Measurements from ENCODE around the gene PGBD5. TPM values are rescaled to one million over a fixed set of nuclear protein-coding genes. Genes with fewer than 3 reads are reported as not detected.
A peak's percentile ranks its signal among the peaks of the same experiment; 100 is the strongest.

Gene PGBD5
- total RNA-seq, 2 experiments from 2014 or later: not detected

- no peak for DNase-seq
- H3K36me3 Mint-ChIP-seq (ENCODE audit: low read depth): peaks cover 2% of the 10 kb centered on the region
- CTCF ChIA-PET: no interaction called here
- no peaks in the 10 kb centered on the region for H3K9me3 Mint-ChIP-seq
- H3K27ac Mint-ChIP-seq: no peak overlapping the region
- H3K4me1 Mint-ChIP-seq: no peaks in the 10 kb centered on the region
- peaks cover 19% of the 10 kb centered on the region for H3K27me3 Mint-ChIP-seq
- H3K4me3 Mint-ChIP-seq: no peak overlapping the region
- POLR2A ChIA-PET: no interaction called here
Observed at GRCh38 chr1:230340526-230341161, 85.5 kb downstream of the PGBD5 start.

GRCh38 chr1:230339033-230339432 lies 87.1 kb downstream of the PGBD5 start:
- H3K27me3 Mint-ChIP-seq: peaks cover 21% of the 10 kb centered on the region
- no peaks in the 10 kb centered on the region for H3K9me3 Mint-ChIP-seq
- CTCF ChIA-PET: no interaction called here
- no peak for DNase-seq
- H3K36me3 Mint-ChIP-seq (ENCODE audit: low read depth): peaks cover 2% of the 10 kb centered on the region
- no peak overlapping the region for H3K27ac Mint-ChIP-seq
- no peak overlapping the region for H3K4me3 Mint-ChIP-seq
- H3K4me1 Mint-ChIP-seq: no peaks in the 10 kb centered on the region
- POLR2A ChIA-PET: no interaction called here

GRCh38 chr1:230337266-230337665 lies 88.9 kb downstream of the PGBD5 start:
- peaks cover 16% of the 10 kb centered on the region for H3K27me3 Mint-ChIP-seq
- DNase-seq: no peak
- H3K4me1 Mint-ChIP-seq: no peaks in the 10 kb centered on the region
- H3K4me3 Mint-ChIP-seq: no peak overlapping the region
- no peaks in the 10 kb centered on the region for H3K9me3 Mint-ChIP-seq
- ChIA-PET CTCF (no interaction called here), POLR2A (no interaction called here)
- H3K27ac Mint-ChIP-seq: no peak overlapping the region
- peaks cover 2% of the 10 kb centered on the region for H3K36me3 Mint-ChIP-seq (ENCODE audit: low read depth)

- POLR2A ChIA-PET: no interaction called here
- DNase-seq: no peak
- H3K9me3 Mint-ChIP-seq: no peaks in the 10 kb centered on the region
- no peaks in the 10 kb centered on the region for H3K4me1 Mint-ChIP-seq
- no peak overlapping the region for H3K27ac Mint-ChIP-seq
- peaks cover 11% of the 10 kb centered on the region for H3K27me3 Mint-ChIP-seq
- H3K4me3 Mint-ChIP-seq: no peak overlapping the region
- CTCF ChIA-PET: no interaction called here
- H3K36me3 Mint-ChIP-seq (ENCODE audit: low read depth): peaks cover 2% of the 10 kb centered on the region
Observed at GRCh38 chr1:230335861-230336522, 90.1 kb downstream of the PGBD5 start.

- no peaks in the 10 kb centered on the region for H3K9me3 Mint-ChIP-seq
- H3K27ac Mint-ChIP-seq: no peak overlapping the region
- peaks cover 8% of the 10 kb centered on the region for H3K27me3 Mint-ChIP-seq
- DNase-seq: no peak
- no peaks in the 10 kb centered on the region for H3K4me1 Mint-ChIP-seq
- H3K4me3 Mint-ChIP-seq: no peak overlapping the region
- H3K36me3 Mint-ChIP-seq (ENCODE audit: low read depth): peaks cover 2% of the 10 kb centered on the region
- ChIA-PET POLR2A (no interaction called here), CTCF (no interaction called here)
Observed at GRCh38 chr1:230334447-230334837, 91.7 kb downstream of the PGBD5 start.

- H3K36me3 Mint-ChIP-seq (ENCODE audit: low read depth): peaks cover 2% of the 10 kb centered on the region
- CTCF ChIA-PET: no interaction called here
- no peaks in the 10 kb centered on the region for H3K4me1 Mint-ChIP-seq
- no peak for DNase-seq
- POLR2A ChIA-PET: no interaction called here
- no peaks in the 10 kb centered on the region for H3K9me3 Mint-ChIP-seq
- H3K27me3 Mint-ChIP-seq: peaks cover 8% of the 10 kb centered on the region
- H3K4me3 Mint-ChIP-seq: no peak overlapping the region
- H3K27ac Mint-ChIP-seq: no peak overlapping the region
Observed at GRCh38 chr1:230333590-230334446, 92.3 kb downstream of the PGBD5 start.

GRCh38 chr1:230332575-230333066 lies 93.5 kb downstream of the PGBD5 start:
- H3K27me3 Mint-ChIP-seq: peaks cover 6% of the 10 kb centered on the region
- H3K27ac Mint-ChIP-seq: no peak overlapping the region
- ChIA-PET CTCF (no interaction called here), POLR2A (no interaction called here)
- peaks cover 11% of the 10 kb centered on the region for H3K4me1 Mint-ChIP-seq
- no peaks in the 10 kb centered on the region for H3K9me3 Mint-ChIP-seq
- H3K36me3 Mint-ChIP-seq (ENCODE audit: low read depth): peaks cover 2% of the 10 kb centered on the region
- DNase-seq: no peak
- no peak overlapping the region for H3K4me3 Mint-ChIP-seq

GRCh38 chr1:230332061-230332460 lies 94.1 kb downstream of the PGBD5 start:
- H3K27ac Mint-ChIP-seq: no peak overlapping the region
- H3K36me3 Mint-ChIP-seq (ENCODE audit: low read depth): peaks cover 2% of the 10 kb centered on the region
- DNase-seq: no peak
- CTCF ChIA-PET: interaction anchor here (0.6 kb wide), 1 partner anchor 834 kb away, joined by 3 read pairs; no protein-coding TSS in a partner anchor
- H3K4me1 Mint-ChIP-seq: peaks cover 13% of the 10 kb centered on the region
- no peaks in the 10 kb centered on the region for H3K9me3 Mint-ChIP-seq
- POLR2A ChIA-PET: no interaction called here
- peaks cover 5% of the 10 kb centered on the region for H3K27me3 Mint-ChIP-seq
- no peak overlapping the region for H3K4me3 Mint-ChIP-seq

GRCh38 chr1:230330157-230330556 lies 96.0 kb downstream of the PGBD5 start:
- H3K36me3 Mint-ChIP-seq (ENCODE audit: low read depth): no peaks in the 10 kb centered on the region
- ChIA-PET CTCF (no interaction called here), POLR2A (no interaction called here)
- H3K27me3 Mint-ChIP-seq: no peaks in the 10 kb centered on the region
- peaks cover 13% of the 10 kb centered on the region for H3K4me1 Mint-ChIP-seq
- no peak for DNase-seq
- no peak overlapping the region for H3K27ac Mint-ChIP-seq
- no peak overlapping the region for H3K4me3 Mint-ChIP-seq
- H3K9me3 Mint-ChIP-seq: no peaks in the 10 kb centered on the region

GRCh38 chr1:230328342-230329015 lies 97.7 kb downstream of the PGBD5 start:
- Mint-ChIP-seq H3K27me3 (no peaks in the 10 kb centered on the region), H3K36me3 (ENCODE audit: low read depth) (no peaks in the 10 kb centered on the region), H3K4me1 (peaks cover 13% of the 10 kb centered on the region), H3K27ac (no peak overlapping the region), H3K4me3 (no peak overlapping the region), H3K9me3 (no peaks in the 10 kb centered on the region)
- POLR2A ChIA-PET: no interaction called here
- CTCF ChIA-PET: interaction anchor here (1.1 kb wide), 1 partner anchor 253 kb away, joined by 3 read pairs; no protein-coding TSS in a partner anchor
- no peak for DNase-seq

GRCh38 chr1:230327892-230328284 lies 98.2 kb downstream of the PGBD5 start:
- no peak overlapping the region for H3K4me3 Mint-ChIP-seq
- no peak overlapping the region for H3K27ac Mint-ChIP-seq
- DNase-seq: peak; percentile 56
- ChIA-PET POLR2A (no interaction called here), CTCF (interaction anchor here (1.1 kb wide), 1 partner anchor 254 kb away, joined by 3 read pairs; no protein-coding TSS in a partner anchor)
- no peaks in the 10 kb centered on the region for H3K9me3 Mint-ChIP-seq
- H3K27me3 Mint-ChIP-seq: no peaks in the 10 kb centered on the region
- H3K4me1 Mint-ChIP-seq: peaks cover 13% of the 10 kb centered on the region
- no peaks in the 10 kb centered on the region for H3K36me3 Mint-ChIP-seq (ENCODE audit: low read depth)

- ChIA-PET CTCF (interaction anchor here (1.1 kb wide), 1 partner anchor 255 kb away, joined by 3 read pairs; no protein-coding TSS in a partner anchor), POLR2A (no interaction called here)
- no peak for DNase-seq
- H3K36me3 Mint-ChIP-seq (ENCODE audit: low read depth): no peaks in the 10 kb centered on the region
- no peak overlapping the region for H3K4me3 Mint-ChIP-seq
- H3K4me1 Mint-ChIP-seq: peaks cover 13% of the 10 kb centered on the region
- H3K27ac Mint-ChIP-seq: no peak overlapping the region
- no peaks in the 10 kb centered on the region for H3K9me3 Mint-ChIP-seq
- H3K27me3 Mint-ChIP-seq: no peaks in the 10 kb centered on the region
Observed at GRCh38 chr1:230326971-230327891, 98.9 kb downstream of the PGBD5 start.
